Hindlimb muscle (tissue), 1 donor: Measurements from ENCODE around the gene OR13C2. TPM values are rescaled to one million over a fixed set of nuclear protein-coding genes. Genes with fewer than 3 reads are reported as not detected.
"Not testable (repeated sequence)": the region's sequence is repeated elsewhere in the genome, so short reads cannot be mapped to it uniquely, and the experiment has no call there.

Source experiments
- DNase-seq: peaks from one replicate; pipeline ENCODE4 v3.0.0-alpha.2; 2013
- polyA plus RNA-seq: library from polyadenylated mRNA; unstranded; fragments of 120-200 nt; gene quantifications from one replicate; pipeline ENCODE4 v1.2.1, GENCODE V29; 2013; ENCODE audit not compliant: insufficient read length

Gene OR13C2, protein sequence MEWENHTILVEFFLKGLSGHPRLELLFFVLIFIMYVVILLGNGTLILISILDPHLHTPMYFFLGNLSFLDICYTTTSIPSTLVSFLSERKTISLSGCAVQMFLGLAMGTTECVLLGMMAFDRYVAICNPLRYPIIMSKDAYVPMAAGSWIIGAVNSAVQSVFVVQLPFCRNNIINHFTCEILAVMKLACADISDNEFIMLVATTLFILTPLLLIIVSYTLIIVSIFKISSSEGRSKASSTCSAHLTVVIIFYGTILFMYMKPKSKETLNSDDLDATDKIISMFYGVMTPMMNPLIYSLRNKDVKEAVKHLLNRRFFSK
- not detected for polyA plus RNA-seq

DNA sequence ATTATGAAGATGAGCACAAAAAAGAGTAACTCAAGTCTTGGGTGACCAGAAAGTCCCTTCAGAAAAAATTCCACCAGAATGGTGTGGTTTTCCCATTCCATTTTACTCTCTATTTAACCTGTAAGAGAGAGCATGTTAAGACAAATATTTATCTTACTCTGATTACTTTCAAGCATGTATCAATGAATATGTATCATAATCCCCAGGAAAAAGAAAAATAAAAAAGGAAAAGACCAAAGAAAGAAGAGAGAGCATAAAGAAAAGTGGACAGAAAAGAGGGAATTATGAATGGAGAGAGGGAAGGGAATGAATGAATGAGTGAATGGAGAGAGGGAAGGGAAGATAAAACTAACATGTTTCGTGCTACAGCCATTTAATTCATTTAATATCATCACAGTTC is at the start of gene OR13C2:
Gene OR13C2, minus strand, starts transcription at position 101 of the 400 bp plus-strand sequence. Its CDS starts 0 bp downstream, at position 101.
- DNase-seq: not testable (repeated sequence)

DNA sequence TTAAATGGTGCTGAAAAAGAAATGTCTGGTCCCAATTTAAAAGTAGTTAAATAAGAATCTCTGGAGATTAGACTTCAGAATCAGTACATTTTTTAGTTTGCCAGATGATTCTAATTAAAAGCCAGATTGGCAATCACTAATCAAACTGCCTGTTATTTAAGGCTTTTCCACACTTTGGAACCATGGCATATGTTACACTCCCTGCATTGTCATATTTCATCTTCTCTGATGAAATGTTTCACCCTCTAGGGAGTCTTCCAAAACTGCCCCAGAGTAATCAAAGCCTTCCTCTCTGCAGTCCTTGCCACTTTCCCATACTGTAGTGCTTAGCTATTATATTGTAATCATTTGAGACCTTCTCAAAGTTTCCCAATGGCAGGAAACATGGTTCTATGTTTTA is 30.0 kb upstream of the OR13C2 start:
- no peak for DNase-seq

DNA sequence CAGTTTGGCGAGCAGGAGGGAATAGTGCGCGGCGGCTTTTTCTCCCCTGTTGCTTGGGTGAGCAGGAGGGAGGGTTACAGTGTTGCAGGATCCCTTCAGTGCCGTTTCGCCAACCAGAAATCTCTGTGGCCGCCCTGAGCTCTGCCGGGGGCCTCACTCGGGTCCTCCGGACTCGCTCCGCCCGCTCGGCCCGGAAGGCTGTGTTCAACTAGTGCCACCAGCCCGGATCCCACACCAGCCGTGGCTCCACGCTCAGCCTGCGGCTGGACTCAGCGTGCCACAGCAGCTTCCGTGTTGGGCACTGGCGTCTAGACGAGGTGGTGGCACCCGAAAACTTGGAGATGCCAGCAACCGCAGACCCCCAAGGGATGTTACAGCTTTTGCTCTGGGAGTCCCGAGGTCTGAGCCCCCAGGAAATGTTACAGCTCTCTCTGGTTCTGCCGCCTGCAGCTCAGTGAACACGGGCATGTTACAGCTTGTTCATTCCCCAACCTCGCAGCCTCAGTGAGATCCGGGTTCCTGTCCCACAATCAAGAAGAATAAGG is 28.6 kb upstream of the OR13C2 start:
- DNase-seq: no peak

DNA sequence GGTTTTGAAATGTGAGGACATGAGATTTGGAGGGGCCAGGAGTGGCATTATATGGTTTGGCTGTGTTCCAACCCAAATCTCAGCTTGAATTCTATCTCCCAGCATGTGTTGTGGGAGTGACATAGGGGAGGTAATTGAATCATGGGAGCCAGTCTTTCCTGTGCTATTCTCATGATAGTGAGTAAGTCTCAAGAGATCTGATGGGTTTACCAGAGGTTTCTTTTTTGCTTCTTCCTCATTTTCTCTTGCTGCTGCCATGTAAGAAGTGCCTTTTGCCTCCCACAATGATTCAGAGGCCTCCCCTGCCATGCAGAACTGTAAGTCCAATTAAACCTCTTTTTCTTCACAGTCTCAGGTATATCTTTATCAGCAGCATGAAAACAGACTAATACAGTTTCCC is 20.5 kb upstream of the OR13C2 start:
- DNase-seq: not testable (repeated sequence)

DNA sequence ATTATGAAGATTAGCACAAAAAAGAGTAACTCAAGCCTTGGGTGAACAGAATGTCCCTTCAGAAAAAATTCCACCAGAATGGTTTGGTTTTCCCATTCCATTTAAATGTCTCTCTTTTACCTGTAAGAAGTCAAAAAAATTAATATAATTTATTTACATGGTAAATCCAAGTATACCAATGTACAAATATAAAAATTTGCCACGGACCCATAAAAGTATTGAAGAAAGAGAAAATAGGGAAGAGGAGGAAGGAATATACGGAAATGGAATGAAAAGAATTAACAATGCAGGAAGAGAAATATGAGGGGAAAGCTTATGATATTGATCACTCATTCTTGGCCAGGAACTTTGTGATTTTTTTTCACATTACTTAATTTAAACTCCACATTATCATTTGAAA is 12.7 kb upstream of the OR13C2 start, which contains the start of gene OR13C9:
Gene OR13C9, minus strand, starts transcription at position 101 of the 400 bp plus-strand sequence. Its CDS starts 0 bp downstream, at position 101.
- DNase-seq: no peak

DNA sequence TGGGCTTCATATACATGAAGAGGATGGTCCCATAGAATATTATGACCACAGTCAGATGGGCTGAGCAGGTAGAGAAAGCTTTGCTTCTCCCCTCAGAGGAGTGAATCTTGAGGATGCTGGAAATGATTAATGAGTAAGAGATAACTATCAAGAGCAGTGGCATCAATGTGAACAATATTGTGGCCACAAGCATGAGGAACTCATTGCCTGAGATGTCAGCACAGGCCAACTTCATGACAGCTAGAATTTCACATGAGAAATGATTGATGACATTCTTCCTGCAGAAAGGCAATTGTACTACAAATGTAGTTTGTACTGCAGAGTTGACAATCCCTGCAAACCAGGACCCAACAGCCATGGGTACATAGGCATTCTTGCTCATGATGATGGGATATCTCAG is 12.0 kb upstream of the OR13C2 start:
- no peak for DNase-seq

DNA sequence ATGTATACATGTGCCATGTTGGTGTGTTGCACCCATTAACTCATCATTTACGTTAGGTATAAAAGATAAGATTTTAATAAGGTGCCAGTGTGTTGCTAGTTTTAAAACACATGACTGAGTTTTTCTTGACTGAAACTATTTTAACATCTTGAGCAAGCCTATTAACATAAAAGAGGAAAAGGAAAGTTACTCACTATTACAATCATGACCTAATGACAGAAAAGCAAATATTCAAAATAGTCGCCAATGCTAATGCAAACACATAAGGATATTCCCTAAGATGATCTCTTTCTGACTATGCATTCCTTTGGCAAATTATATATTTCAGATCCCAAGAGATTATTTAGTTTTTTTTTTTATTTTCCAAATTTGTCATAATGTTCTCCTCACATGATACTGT is 5.8 kb upstream of the OR13C2 start:
- DNase-seq: no peak

DNA sequence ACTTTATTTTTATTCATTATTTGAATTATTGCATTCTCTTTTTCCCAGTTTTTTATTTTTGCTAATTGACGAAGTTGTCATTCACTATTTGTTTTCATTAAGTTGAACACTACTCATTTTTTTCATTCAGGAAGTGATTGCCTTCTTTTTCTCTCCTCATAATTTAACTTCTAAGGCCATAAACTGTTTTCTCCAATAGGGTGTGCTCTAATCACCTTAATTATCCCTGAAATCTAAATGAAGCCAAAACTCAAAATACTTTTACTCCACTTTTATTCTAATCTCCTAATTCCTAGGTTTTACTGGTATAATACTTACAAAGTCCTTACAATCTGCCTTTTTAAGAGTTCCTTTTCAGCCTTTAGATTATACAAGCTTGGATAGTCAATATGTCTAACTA is 2.9 kb upstream of the OR13C2 start:
- DNase-seq: no peak

DNA sequence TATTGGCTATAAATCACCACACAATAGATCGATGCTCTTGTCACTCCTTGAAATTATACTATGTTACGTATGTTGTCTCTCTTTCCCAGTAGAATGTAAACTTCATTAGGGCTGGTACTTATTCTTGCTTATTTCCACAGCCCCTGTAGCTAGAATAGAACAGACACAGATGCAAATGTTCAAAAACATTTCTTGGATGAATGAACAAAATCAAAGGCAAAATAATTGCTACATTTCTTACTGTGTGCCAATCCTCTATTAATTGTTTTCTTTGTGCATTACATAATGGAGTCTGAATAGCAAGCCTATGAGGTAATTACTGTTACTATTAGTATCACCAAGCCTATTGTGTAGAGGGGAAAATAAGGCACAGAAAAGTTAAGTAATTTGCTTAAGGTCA is 725 bp upstream of the OR13C2 start:
- DNase-seq: no peak

DNA sequence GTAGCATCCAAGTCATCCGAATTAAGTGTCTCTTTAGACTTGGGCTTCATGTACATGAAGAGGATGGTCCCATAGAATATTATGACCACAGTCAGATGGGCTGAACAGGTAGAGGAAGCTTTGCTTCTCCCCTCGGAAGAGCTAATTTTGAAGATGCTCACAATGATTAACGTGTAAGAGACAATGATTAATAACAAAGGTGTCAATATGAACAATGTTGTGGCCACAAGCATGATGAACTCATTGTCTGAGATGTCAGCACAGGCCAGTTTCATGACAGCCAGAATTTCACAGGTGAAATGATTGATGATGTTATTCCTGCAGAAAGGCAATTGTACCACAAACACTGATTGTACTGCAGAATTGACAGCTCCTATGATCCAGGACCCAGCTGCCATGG is 626 bp downstream of the OR13C2 start:
- no peak for DNase-seq

DNA sequence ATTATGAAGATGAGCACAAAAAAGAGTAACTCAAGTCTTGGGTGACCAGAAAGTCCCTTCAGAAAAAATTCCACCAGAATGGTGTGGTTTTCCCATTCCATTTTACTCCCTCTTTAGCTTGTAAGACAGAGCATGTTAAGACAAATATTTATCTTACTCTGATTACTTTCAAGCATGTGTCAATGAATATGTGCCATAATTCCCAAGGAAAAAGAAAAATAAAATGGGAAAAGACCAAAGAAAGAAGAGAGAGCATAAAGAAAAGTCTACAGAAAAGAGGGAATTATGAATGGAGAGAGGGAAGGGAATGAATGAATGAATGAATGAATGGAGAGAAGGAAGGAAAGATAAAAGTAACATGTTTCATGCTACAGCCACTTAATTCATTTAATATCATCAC is 6.1 kb downstream of the OR13C2 start, which contains the start of gene OR13C5:
Gene OR13C5, minus strand, starts transcription at position 101 of the 400 bp plus-strand sequence. Its CDS starts 0 bp downstream, at position 101.
- not testable (repeated sequence) for DNase-seq

DNA sequence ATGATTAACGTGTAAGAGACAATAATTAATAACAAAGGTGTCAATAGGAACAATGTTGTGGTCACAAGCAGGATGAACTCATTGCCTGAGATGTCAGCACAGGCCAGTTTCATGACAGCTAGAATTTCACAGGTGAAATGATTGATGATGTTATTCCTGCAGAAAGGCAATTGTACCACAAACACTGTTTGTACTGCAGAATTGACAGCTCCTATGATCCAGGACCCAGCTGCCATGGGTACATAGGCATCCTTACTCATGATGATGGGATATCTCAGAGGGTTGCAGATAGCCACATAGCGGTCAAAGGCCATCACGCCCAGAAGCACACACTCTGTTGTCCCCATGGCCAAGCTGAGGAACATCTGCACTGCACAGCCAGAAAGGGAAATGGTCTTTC is 6.7 kb downstream of the OR13C2 start:
- DNase-seq: not testable (repeated sequence)

DNA sequence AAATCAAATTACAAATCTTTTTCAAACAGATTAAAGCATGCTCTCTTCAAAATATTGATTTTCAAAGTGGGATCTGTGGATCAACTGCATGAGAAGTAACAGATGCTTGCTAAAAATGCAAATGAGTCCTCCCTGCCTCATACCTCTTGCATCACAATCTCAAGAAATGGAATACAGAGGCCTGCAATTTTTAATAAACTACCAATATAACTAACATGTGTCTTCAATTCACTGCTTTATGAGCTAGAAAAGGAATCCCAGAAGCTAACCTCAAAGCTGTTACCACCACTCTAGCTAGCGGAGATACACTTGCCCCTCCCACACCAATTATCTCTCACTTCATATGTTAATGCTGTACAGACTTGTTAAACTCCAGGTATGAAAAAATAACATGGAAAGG is 15.8 kb downstream of the OR13C2 start:
- DNase-seq: no peak

DNA sequence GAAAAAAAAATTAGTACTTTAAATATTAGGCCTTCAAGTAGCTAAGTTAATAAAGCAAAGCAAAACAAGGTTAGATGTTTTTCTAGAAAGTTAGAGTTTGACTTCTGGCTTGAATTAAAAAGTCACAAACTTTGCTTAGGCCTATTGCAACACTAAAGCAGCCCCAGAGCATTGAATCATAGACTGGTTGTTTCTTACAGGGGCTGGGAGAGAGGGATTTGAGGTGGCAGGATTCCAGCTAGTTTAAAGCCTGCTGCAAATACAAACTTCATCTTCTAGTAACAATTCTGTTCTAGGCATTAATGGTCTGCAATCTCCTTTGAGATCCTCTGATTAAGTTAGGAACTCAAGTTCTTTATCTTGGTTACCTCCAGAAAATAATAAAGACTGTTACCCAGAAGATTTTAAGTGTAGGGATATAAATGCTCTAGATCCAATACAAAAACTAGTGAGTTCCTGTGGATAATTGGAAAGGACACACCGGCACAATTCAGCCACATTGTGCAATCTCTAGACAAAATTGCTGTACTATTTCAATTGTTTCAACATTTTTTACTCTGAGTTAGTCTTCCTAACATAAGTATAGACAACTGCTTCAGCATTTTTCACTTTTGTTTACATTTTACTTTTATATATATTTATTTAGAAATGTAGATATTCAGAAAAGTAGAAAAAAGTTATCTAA is 18.8 kb downstream of the OR13C2 start:
- DNase-seq: peak; percentile 62

DNA sequence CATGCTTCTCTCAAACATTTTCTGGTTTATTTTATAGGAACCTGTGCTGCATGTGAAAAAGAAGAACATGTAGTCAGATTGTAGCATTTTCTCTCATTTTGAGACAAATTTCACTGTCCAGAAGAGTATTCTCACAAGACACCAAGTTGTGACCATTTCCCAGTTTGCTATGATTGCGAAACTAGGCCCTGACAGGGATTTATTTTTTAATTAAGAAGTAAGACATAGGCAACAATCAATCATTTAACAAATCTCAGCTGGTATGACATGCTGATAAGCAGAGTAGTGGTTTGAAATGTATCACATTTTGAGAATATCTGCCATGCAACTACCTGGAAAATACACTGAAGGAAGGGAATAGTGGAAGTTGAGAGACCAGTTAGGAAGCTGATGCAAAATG is 24.9 kb downstream of the OR13C2 start:
- no peak for DNase-seq

DNA sequence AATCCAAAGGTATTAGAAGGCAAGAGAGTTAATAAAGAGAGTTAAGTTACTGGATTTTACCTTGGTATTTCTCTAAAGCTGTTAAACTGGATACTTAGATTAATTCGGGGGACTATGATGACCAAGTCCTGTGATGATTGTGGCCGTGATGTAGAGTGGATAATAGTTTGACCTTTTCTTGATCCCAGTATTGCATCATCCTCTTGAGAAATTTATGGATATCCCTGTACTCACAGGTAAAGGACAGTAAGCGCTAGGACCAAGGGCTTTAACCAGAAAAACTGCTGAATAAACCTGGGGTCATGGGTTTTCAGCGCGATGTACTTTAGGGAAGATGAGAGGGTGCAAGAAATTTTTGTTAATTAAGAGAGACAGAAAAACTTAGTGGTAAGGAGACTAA is 28.2 kb downstream of the OR13C2 start:
- no peak for DNase-seq

DNA sequence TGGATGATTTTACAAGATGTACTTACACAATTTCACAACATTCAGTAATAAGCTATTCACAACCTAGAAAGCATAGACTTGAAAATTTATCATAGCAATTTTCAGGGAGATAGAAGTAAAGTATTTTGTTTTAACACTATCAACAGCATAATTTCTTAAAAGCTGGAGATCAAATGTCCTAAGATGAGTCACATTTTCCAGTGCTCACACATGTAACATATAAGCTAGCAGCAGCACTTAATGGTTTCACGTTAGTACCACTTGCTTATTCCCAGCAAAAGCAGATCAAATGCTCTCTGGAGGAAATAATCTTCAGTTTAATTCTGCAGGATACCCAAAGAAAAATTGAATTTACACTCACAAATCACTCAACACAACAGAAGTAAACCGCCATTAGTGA is 30.0 kb downstream of the OR13C2 start:
- DNase-seq: no peak

DNA sequence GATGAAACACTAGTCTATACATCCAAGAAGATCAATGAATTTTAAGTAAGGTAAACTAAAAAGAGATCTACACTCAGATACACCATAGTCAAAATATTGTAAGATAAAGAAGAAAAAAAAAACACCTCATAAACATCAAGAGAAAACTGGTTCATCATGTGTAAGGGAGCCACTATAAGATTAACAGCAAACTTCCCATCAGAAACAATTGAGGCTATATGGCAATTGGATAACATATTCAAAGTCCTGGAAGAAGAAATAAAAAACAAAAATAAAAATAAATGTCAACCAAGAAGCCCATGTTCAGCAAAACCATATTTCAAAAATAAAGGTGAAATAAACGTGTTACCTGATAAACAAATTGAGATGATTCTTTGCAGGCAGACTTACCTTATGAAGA is 32.8 kb downstream of the OR13C2 start:
- DNase-seq: no peak

DNA sequence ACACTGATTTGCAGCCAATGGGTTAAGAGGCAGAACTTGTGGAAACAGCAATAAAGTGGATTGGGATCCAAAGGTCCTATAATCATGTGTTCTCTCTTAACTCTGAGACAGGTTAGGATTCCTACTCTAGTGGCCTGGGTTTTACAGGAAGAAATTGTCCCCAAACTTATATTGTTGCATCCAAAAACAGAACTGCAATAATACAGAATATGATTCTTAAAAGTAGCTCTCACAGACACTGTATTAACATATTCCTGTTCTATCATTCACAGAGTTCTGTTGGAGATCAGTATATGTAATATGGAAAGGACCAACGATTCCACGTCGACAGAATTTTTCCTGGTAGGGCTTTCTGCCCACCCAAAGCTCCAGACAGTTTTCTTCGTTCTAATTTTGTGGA is 36.6 kb downstream of the OR13C2 start, which contains the start of gene OR13C8:
Gene OR13C8, plus strand, starts transcription at position 301 of the 400 bp plus-strand sequence. Its CDS starts 0 bp downstream, at position 301.
- DNase-seq: no peak

DNA sequence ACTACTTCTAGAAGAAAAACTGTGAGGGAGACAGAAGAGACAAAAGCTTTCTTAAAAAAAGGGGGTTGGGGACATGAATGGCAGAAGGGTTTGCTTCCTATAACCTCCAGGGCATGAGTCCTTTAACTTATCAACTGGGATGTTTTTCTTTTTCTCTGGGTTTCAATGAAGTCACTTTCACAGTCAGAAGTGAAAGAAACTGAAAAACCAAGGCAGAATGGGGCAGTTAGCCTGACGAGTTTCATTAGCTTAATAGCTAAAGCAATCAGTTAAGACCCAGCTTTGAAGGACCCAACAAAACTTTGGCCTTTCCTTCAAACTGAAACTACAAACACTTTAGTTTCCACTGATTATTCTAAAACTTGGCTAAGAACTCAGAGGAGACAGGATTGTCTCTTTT is 41.1 kb downstream of the OR13C2 start:
- no peak for DNase-seq

DNA sequence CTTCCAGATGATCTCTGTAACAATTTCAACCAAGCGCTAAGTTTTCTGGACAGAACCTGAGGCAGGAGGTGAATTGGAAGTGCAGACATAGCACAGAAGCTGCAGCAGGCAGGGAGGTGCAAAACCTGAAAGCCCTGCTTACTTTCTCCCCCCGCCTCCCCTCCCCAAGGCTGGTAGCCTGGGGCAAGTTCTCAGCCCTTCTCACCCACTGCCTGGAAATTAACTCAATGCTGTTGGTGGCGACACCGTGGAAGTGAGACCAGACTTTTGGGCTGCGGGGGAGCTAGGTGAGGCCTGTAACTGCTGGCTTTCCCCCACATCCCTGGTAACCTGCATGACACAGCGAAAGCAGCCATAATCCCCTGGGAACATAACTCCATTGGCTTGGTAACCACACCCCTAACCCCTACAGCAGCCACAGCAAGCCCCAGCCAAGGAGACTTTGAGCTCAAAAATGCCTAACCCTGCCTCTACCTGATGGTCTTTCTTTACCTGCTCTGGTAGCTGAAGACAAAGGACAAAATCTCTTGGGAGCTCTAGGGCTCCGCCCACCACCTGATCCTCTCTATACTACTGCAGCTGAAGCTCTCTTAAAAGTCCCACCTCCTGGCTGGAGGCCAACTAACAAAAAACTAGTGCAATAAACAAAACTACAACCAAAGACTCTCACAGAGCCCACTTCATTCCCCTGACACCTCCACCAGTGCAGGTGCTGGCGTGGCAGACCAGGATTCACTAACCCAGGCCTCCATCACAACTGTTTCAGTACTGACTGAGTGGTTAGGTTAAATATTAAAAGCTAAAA is 48.4 kb downstream of the OR13C2 start:
- DNase-seq: no peak

DNA sequence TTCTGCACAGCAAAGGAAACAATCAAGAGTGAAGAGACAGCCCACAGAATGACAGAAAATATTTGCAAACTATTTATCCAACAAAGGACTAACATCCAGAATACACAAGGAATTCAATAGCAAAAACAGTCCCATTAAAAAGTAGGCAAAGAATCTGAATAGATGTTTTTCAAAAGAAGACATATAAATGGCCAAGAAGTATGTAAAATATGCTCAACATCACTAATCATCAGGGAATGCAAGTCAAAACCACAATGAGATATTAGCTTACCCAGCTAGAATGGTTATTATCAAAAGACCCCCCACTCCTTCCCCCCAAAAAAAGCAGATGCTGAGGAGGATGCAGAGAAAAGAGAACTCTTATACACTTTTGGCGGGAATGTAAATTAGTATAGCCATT is 49.9 kb downstream of the OR13C2 start:
- no peak for DNase-seq
